NCI-H446 treated with DMSO at 0.1 percent for 48 hours (cell line): ENCODE data around the gene PTK7.
"Not testable (repeated sequence)": the region's sequence is repeated elsewhere in the genome, so short reads cannot be mapped to it uniquely, and the experiment has no call there.

Source experiments
- DNase-seq: peaks from one replicate; lab custom pipeline; 2025; lab: John Stamatoyannopoulos, UW

The PTK7 gene

DNA sequence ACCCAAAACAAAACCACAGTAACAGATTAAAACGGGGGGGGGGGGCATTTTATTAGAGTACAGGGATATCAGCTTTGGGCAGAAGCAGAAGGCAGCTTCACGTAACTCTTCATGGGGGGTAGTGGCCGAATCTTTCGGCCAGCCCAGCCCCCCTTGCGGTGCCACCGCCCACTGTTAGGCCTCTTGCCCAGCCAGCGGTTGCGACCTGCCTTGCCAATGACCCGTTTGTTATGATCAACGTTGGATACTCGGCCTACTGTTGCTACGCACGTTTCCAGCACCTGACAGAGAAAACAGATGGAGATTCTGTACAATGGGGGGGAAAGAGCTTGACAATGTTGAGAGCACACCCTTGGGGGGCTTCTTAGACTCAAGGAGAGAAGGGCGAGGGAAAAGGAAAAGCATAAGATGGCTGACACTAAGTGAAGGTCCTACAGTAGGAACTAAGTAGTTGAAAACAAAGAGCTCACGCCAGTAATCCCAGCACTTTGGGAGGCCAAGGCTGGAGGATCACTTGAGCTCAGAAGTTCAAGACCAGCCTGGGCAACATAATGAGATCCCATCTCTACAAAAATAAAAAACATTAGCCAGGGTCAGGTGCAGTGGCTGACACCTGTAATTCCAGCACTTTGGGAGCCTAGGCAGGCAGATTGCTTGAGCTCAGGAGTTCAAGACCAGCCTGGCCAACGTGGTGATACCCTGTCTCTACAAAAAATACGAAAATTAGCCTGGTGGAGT is 21.7 kb upstream of the PTK7 start:
- no peak for DNase-seq

- no peak for DNase-seq
These were observed 20.1 kb upstream of the PTK7 start for GRCh38 chr6:43055966-43056365.

GRCh38 chr6:43058531-43058930 is 17.6 kb upstream of the PTK7 start:
- no peak for DNase-seq

DNA sequence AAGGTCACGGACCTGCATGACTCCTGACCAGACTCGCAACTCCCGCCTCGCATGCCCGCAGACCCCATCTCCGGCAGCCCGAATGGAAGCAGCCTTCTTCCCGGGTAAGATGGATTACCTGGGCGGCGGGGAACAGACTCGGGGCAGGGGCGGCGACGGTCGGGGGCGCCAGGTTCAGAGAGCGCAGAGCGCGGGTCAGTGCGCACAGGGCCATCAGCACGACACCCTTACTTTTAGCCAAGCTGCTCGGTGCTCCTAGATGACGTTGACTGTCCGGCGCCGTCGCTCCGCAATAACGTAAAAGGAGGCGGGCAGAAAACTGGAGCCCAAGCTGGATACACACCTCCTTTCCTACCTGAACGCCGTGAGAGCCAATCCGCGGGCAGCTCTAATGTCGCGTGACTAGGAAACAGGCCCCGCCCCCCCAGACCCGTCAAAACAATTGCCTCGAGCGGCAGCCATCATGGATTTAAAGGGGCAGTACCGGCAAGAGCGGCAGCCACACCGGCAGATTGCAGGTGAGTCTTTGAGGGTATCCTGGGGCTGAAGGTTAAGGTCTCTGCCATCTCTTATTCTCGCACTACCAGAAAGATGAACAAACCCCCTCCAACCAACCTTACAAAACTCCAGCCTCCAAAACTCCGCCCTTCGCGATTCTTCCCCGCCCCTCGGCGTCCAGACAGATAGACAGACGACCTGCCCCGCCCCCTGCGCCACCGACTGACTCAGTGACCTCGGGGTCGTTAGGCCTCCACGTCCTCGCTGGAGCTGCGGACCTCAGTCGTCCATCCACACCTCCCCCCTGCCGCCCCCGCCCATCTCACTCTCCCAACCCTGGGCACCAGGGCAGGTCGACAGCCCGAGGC is 16.7 kb upstream of the PTK7 start, which contains the start of the genes KLC4 and MRPL2:
Gene KLC4, plus strand, starts transcription at position 464 of the 866 bp plus-strand sequence. CDS start 1,705 bp downstream, outside the sequence.
Gene MRPL2, minus strand, starts transcription at position 267 of the 866 bp plus-strand sequence. Its CDS starts 53 bp downstream, at position 214.
- DNase-seq = peak; percentile 98

- DNase-seq = no peak
These were observed 15.9 kb upstream of the PTK7 start for GRCh38 chr6:43060034-43060754.

- DNase-seq = no peak
These were observed 15.1 kb upstream of the PTK7 start for GRCh38 chr6:43060755-43061633.

DNA sequence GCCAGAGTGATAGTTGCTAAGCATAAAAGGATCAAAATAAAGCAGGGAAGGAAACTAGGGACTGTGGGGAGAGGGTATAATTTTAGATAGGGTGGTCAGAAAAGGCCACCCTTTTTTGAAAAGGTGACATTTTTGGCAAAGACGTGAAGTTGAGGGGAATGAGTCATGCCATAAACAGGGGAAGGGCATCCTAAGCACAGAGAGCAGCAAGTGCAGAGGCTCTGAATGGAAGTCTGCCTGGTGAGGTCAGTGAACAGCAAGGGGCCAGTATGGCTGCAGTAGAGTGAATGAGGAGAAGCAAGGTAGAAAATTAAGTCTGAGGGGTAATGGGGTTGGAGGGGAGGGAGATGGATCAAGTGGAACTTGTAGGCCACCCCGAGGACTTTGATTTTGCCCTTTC is 14.3 kb upstream of the PTK7 start:
- DNase-seq = no peak

DNA sequence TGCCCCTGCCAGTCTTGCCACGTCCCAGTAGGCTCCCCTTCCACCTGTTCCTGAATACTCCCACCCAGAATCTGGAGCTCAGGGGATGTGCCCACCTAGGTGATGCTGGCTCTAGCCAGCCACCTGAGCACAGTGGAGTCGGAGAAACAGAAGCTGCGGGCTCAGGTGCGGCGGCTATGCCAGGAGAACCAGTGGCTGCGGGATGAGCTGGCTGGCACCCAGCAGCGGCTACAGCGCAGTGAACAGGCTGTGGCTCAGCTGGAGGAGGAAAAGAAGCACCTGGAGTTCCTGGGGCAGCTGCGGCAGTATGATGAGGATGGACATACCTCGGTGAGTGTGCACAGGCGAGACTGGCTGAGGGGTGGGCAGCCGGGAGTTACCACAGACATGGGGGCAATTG is 13.3 kb upstream of the PTK7 start:
- DNase-seq = no peak

- peak; percentile 36 for DNase-seq
These were observed 6.0 kb upstream of the PTK7 start for GRCh38 chr6:43070028-43070632.

DNA sequence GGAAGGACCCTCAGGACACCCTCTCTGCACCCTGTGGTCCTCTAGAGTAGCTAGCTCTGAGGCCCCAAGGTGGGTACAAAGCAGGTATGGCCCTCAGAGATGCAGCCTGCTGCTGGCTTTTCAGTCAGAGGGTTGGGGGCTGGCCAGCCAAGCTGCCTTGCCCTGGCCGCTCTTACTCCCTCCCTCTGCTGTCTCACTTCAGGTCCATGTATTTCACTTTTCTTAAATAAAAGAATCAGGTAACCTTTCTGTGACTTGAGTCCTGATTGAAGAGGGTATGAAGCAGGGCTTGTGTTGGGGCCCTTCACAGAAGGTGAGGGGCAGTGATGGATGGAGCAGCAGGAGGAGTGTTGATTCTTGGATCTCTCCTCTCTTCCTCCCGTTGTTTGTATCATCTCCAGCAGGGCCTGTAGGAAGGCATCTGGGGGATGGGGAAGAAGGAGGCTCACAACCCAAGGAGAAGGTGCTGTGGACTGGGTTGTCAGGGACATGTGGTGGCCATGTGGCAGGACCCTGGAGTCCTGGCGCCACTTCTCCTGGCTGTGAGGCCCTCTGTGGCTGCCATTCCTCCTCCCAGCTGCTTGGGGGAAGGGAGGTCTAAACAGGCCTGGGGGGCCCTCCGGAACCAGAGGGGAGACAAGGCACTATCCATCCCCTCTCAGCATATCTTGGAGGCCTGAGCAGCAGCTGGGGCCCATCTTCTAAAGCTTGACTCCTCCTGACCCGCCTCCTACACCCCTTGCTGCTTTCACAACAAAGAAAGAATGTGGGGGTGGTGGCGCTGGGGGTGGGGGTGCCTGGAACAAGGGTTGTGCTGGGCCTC is 1.1 kb upstream of the PTK7 start:
- no peak for DNase-seq

GRCh38 chr6:43076464-43077332 is 584 bp downstream of the PTK7 start:
- DNase-seq = peak; percentile 23

GRCh38 chr6:43077333-43077809 is 1.3 kb downstream of the PTK7 start:
- no peak for DNase-seq

GRCh38 chr6:43077981-43078511 is 1.9 kb downstream of the PTK7 start:
- DNase-seq = no peak

DNA sequence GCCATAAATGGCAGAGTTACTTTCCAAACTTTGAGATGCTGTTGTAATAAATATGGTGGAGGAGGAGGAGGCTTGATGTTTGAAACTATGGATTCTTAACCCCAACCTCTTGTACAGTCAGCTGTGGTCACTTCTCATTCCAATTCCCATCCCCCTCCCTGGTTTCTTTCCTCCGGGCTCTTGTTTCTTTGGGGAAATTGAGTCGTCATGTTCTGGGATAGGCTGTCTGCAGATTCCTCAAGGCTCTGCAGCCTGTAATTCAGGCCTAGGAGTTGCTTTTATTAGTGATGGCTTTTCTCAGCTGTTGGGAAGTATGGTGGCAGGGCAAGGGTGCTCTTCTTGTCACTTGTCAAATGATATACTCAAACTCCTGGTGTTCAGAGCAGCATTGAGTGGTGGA is 2.6 kb downstream of the PTK7 start:
- DNase-seq = no peak

- no peak for DNase-seq
These were observed 4.9 kb downstream of the PTK7 start for GRCh38 chr6:43081043-43081442.

GRCh38 chr6:43081922-43082321 is 5.8 kb downstream of the PTK7 start:
- not testable (repeated sequence) for DNase-seq

- peak; percentile 38 for DNase-seq
These were observed 6.9 kb downstream of the PTK7 start for GRCh38 chr6:43082806-43083655.
